HCT116 (cell line): Measurements from ENCODE around the gene F7. TPM values are rescaled to one million over a fixed set of nuclear protein-coding genes. Genes with fewer than 3 reads are reported as not detected.

Experiments used
- ATAC-seq: fragments of 200-7000 bp; cut with Tn5 transposase; 2 replicates; pipeline ENCODE4 v1.9.1; 2020; ENCODE audit warnings: mild to moderate bottlenecking, moderate library complexity
- BruUV-seq: library from RNA; stranded (reverse); fragments of 400-500 nt; replicated peaks from 2 replicates; lab custom pipeline; 2021; lab: Mats Ljungman, UMichigan
- CTCF ChIA-PET: fragments of 300-600 bp; sonication (Branson Sonifier 250); formaldehyde crosslinking; loops from one replicate; lab custom pipeline; 2021; ENCODE audit warnings: antibody characterized with exemption; lab: Charles Lee
- POLR2A ChIA-PET: fragments of 300-600, 350-600 bp; sonication (Branson Sonifier 250); formaldehyde crosslinking; loops from one replicate; lab custom pipeline; 2021; ENCODE audit warnings: antibody characterized with exemption; lab: Charles Lee
- RAD21 ChIA-PET, 2 experiments: fragments of 300-600 bp; sonication (Branson Sonifier 250); formaldehyde crosslinking; loops; one replicate each; lab custom pipeline; 2023; ENCODE audit warnings: low total read pairs in 2 of 2; ENCODE audit not compliant: uncharacterized antibody in 2 of 2, unreplicated experiment in 2 of 2, low non-redundant PET in 1 of 2; lab: Charles Lee
- DNase-seq: peaks from one replicate; pipeline ENCODE4 v3.0.0-alpha.2; 2010; ENCODE audit warnings: low read depth, low spot score
- H2AFZ ChIP-seq: fragments of 200-600 bp; shearing (Covaris generic), sonication (generic); 2 replicates; pipeline ENCODE4 v1.6.1; 2017; ENCODE audit warnings: low read depth, mixed run types, mixed read lengths, antibody characterized with exemption, low read length; ENCODE audit not compliant: poor library complexity, severe bottlenecking
- H3K27ac ChIP-seq: 2 replicates; pipeline ENCODE4 v1.5.1; 2012; ENCODE audit warnings: low read depth, low read length
- H3K27me3 ChIP-seq: fragments of 200-600 bp; sonication (generic); 2 replicates; pipeline ENCODE4 v1.6.1; 2016; ENCODE audit warnings: mixed run types, low read length, mixed read lengths; ENCODE audit not compliant: insufficient read depth
- H3K36me3 ChIP-seq, 2 experiments: fragments of 200-500 bp in 1 of 2; fragments of 200-600 bp in 1 of 2; sonication (Bioruptor generic) in 1 of 2; sonication (generic) in 1 of 2; 2 replicates each; pipeline versions ENCODE4 v1.5.1 to v1.6.1; 2014 to 2016; ENCODE audit warnings: low read length in 2 of 2, inconsistent platforms in 1 of 2, mixed read lengths in 1 of 2, mixed run types in 1 of 2; ENCODE audit not compliant: insufficient read depth in 2 of 2, control insufficient read depth in 1 of 2
- H3K4me1 ChIP-seq, 2 experiments: fragments of 200-600 bp in 1 of 2; sonication (generic) in 1 of 2; 2 replicates each; pipeline versions ENCODE4 v1.5.1 to v1.6.1; 2012 to 2017; ENCODE audit warnings: low read length in 2 of 2, inconsistent platforms in 1 of 2, mild to moderate bottlenecking in 1 of 2, mixed read lengths in 1 of 2, mixed run types in 1 of 2, moderate library complexity in 1 of 2; ENCODE audit not compliant: insufficient read depth in 2 of 2, control insufficient read depth in 1 of 2
- H3K4me2 ChIP-seq: fragments of 200-600 bp; sonication (generic); 2 replicates; pipeline ENCODE4 v1.6.1; 2017; ENCODE audit warnings: mixed run types, low read length, mixed read lengths
- H3K4me3 ChIP-seq, 2 experiments: fragments of 200-600 bp in 1 of 2; sonication (generic) in 1 of 2; replicated peaks in 1 of 2; 2 replicates each; pipeline ENCODE4 v1.5.1; 2011 to 2016; ENCODE audit warnings: low read length in 2 of 2, control low read depth in 1 of 2, low read depth in 1 of 2, mild to moderate bottlenecking in 1 of 2, mixed read lengths in 1 of 2, mixed run types in 1 of 2
- H3K79me2 ChIP-seq: fragments of 200-600 bp; sonication (generic); 2 replicates; pipeline ENCODE4 v1.6.1; 2017; ENCODE audit warnings: mild to moderate bottlenecking, mixed run types, low read length, moderate library complexity, mixed read lengths; ENCODE audit not compliant: insufficient read depth
- H3K9ac ChIP-seq: fragments of 200-600 bp; sonication (generic); 2 replicates; pipeline ENCODE4 v1.6.1; 2016; ENCODE audit warnings: low read length, mixed read lengths
- H3K9me2 ChIP-seq: fragments of 200-600 bp; sonication (generic), shearing (Covaris generic); 2 replicates; pipeline ENCODE4 v1.6.1; 2017; ENCODE audit warnings: mixed run types, mild to moderate bottlenecking, moderate library complexity; ENCODE audit not compliant: insufficient read depth
- H3K9me3 ChIP-seq, 2 experiments: fragments of 200-500 bp in 1 of 2; fragments of 200-600 bp in 1 of 2; sonication (Bioruptor generic) in 1 of 2; sonication (generic) in 1 of 2; 2 replicates each; pipeline ENCODE4 v1.6.1; 2014 to 2017; ENCODE audit warnings: low read length in 2 of 2, mixed read lengths in 2 of 2, inconsistent platforms in 1 of 2, low read depth in 1 of 2, mild to moderate bottlenecking in 1 of 2, mixed run types in 1 of 2, moderate library complexity in 1 of 2; ENCODE audit not compliant: control insufficient read depth in 1 of 2, insufficient read depth in 1 of 2
- H4K20me1 ChIP-seq: fragments of 200-600 bp; sonication (generic), shearing (Covaris generic); 2 replicates; pipeline ENCODE4 v1.6.1; 2017; ENCODE audit warnings: mixed run types, mild to moderate bottlenecking, moderate library complexity; ENCODE audit not compliant: insufficient read depth
- ATF3 ChIP-seq: IDR thresholded peaks from 2 replicates; pipeline ENCODE4 v1.6.1; 2012
- CEBPB ChIP-seq: IDR thresholded peaks from 2 replicates; pipeline ENCODE4 v1.6.1; 2012; ENCODE audit warnings: low read depth
- EGR1 ChIP-seq: IDR thresholded peaks from 2 replicates; pipeline ENCODE4 v1.6.1; 2012; ENCODE audit warnings: low read depth
- EZH2 ChIP-seq: fragments of 200-600 bp; sonication (generic); IDR thresholded peaks from 2 replicates; pipeline ENCODE4 v1.6.1; 2017; ENCODE audit warnings: antibody characterized with exemption, mixed run types
- EZH2phosphoT487 ChIP-seq: fragments of 200-600 bp; IDR thresholded peaks from 2 replicates; pipeline ENCODE4 v1.6.1; 2018; ENCODE audit warnings: antibody characterized with exemption, borderline replicate concordance
- FOSL1 ChIP-seq: IDR thresholded peaks from 2 replicates; pipeline ENCODE4 v1.6.1; 2012; ENCODE audit warnings: low read depth
- MAX ChIP-seq: IDR thresholded peaks from 2 replicates; pipeline ENCODE4 v1.6.1; 2012
- POLR2A ChIP-seq: IDR thresholded peaks from 2 replicates; pipeline ENCODE4 v1.7.0; 2011; ENCODE audit warnings: borderline replicate concordance; ENCODE audit not compliant: insufficient read depth, insufficient read length; ENCODE audit errors: extremely low read depth
- POLR2AphosphoS5 ChIP-seq: IDR thresholded peaks from 2 replicates; pipeline ENCODE4 v1.6.1; 2011; ENCODE audit warnings: mild to moderate bottlenecking, low read depth, low read length, moderate library complexity
- RAD21 ChIP-seq: IDR thresholded peaks from 2 replicates; pipeline ENCODE4 v1.6.1; 2012; ENCODE audit warnings: low read depth, mild to moderate bottlenecking
- SIN3A ChIP-seq: IDR thresholded peaks from 2 replicates; pipeline ENCODE4 v1.6.1; 2012; ENCODE audit warnings: low read depth
- SRF ChIP-seq: IDR thresholded peaks from 2 replicates; pipeline ENCODE4 v1.6.1; 2012; ENCODE audit warnings: low read depth
- TCF7L2 ChIP-seq: IDR thresholded peaks from 2 replicates; pipeline ENCODE4 v1.7.0; 2011; ENCODE audit warnings: borderline replicate concordance, inconsistent platforms; ENCODE audit not compliant: insufficient read depth, insufficient read length; ENCODE audit errors: extremely low read depth
- YY1 ChIP-seq: IDR thresholded peaks from 2 replicates; pipeline ENCODE4 v1.6.1; 2011; ENCODE audit warnings: low read length, low read depth, moderate library complexity, mild to moderate bottlenecking; ENCODE audit not compliant: insufficient replicate concordance; ENCODE audit errors: extremely low read depth
- ZBTB33 ChIP-seq: IDR thresholded peaks from 2 replicates; pipeline ENCODE4 v1.6.1; 2011; ENCODE audit warnings: mild to moderate bottlenecking, low read length, moderate library complexity; ENCODE audit not compliant: insufficient replicate concordance; ENCODE audit errors: extremely low read depth
- ZFX ChIP-seq: fragments of 450-650 bp; IDR thresholded peaks from 2 replicates; pipeline ENCODE4 v1.6.1; 2017
- ZNF274 ChIP-seq: fragments of 200-500 bp; sonication (Bioruptor generic); IDR thresholded peaks from 2 replicates; pipeline ENCODE4 v1.6.1; 2014; ENCODE audit warnings: mild to moderate bottlenecking, low read depth, low read length, inconsistent platforms
- intact Hi-C: fragments of 100-400 bp; cut with micrococcal nuclease; formaldehyde crosslinking; loops from 2 replicates; pipeline ENCODE4 v1.10.0; 2022
- total RNA-seq: library from RNA; stranded (reverse); gene quantifications from one replicate; pipeline ENCODE4 v1.2.1, GENCODE V29; 2021; ENCODE audit not compliant: unreplicated experiment

The F7 gene
- total RNA-seq, 1 experiment from 2014 or later, result not detected

GRCh38 chr13:113102727-113103126 is 2.9 kb upstream of the F7 start:
- no peaks in the 10 kb centered on the region for H4K20me1 ChIP-seq
- no peak overlapping the region for H3K4me3 ChIP-seq
- DNase-seq (no peak), ATAC-seq (no peak)
- no peaks in the 10 kb centered on the region for H3K9me2 ChIP-seq
- peaks cover 5% of the 10 kb centered on the region; the same call in 1 of the 2 replicates for H3K27me3 ChIP-seq
- H3K27ac ChIP-seq, result no peak overlapping the region
- no peak overlapping the region for H2AFZ ChIP-seq
- H3K4me1 ChIP-seq, result peaks cover 0 to 11% of the 10 kb centered on the region in 2 experiments; a peak in 1 of 4 replicates
- TF ChIP-seq EGR1, result no peak
- no peak for TF ChIP-seq ZBTB33
- TF ChIP-seq POLR2A, result no peak
- no peak for TF ChIP-seq RAD21
- TF ChIP-seq ATF3, result no peak
- TF ChIP-seq POLR2AphosphoS5, result no peak
- TF ChIP-seq CEBPB, result no peak
- no peak for TF ChIP-seq EZH2phosphoT487
- no peak for TF ChIP-seq ZNF274
- TF ChIP-seq SIN3A, result no peak
- TF ChIP-seq FOSL1, result no peak
- no peak for TF ChIP-seq SRF
- TF ChIP-seq ZFX, result no peak
- TF ChIP-seq YY1, result no peak
- TF ChIP-seq MAX, result no peak
- no peak for TF ChIP-seq EZH2
- no peak for TF ChIP-seq TCF7L2
- no TSS peak for BruUV-seq
- ChIA-PET POLR2A (no interaction called here), RAD21 (no interaction called here), CTCF (no interaction called here)
- no peak overlapping the region for H3K9ac ChIP-seq
- no peaks in the 10 kb centered on the region for H3K9me3 ChIP-seq
- H3K36me3 ChIP-seq, result no peaks in the 10 kb centered on the region
- intact Hi-C loops, result no loop called here
- no peaks in the 10 kb centered on the region for H3K79me2 ChIP-seq
- no peak overlapping the region for H3K4me2 ChIP-seq
